ENCODE measurements around the gene KCNH4. TPM values are rescaled to one million over a fixed set of nuclear protein-coding genes. Genes with fewer than 3 reads are reported as not detected.
"Not testable (repeated sequence)": the region's sequence is repeated elsewhere in the genome, so short reads cannot be mapped to it uniquely, and the experiment has no call there.

KCNH4 gene
- total RNA-seq, 1 donor from 2014 or later = under 0.01 TPM

DNA sequence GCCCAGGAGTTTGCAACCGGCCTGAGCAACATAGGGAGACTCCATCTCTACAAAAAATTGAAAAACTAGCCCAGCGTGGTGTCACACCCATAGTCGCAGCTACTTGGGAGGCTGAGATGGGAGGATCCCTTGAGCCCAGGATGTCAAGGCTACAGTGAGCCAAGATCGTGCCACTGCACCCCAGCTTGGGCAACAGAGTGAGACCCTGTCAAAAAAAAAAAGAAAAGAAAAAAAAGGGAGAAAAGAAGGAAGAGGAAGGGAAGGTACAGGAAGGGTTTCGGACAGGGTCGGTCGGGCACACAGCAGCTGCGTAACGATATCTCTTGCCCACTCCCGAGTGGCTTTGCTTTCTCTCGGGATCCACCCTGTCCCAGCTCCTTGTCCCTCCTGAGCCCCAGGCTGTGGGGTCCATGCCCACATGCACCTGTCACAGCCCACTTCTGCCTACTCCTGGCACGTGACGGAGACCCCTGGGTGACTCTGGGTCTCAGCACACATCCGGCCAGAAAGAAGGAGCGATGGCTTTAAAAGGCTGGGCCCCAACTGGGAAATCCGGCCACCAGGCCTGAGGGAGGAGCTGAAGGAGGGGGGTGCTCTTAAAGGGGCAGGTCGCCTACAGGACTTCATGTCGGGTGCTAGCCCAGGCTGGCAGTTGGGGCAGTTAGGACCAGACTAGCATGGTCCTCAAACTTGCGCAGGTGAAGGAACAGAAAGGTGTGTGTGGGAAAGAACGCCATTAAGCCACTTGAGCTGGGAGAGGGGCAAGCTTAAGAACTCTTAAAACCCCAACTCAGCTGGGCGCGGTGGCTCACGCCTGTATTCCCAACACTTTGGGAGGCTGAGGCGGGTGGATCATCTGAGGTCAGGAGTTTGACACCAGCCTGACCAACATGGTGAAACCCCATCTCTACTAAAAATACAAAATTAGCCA lies 13.3 kb upstream of the KCNH4 start, which contains the start of gene GHDC:
Gene GHDC, minus strand, starts transcription at position 526 of the 931 bp plus-strand sequence. CDS start 913 bp downstream, outside the sequence.
- DNase-seq (ENCODE audit: low read depth in 2 of 2) = peak; percentile 75 to 81

GRCh38 chr17:42193216-42193968 lies 12.4 kb upstream of the KCNH4 start:
- no peak for DNase-seq (ENCODE audit: low read depth in 2 of 2)

DNA sequence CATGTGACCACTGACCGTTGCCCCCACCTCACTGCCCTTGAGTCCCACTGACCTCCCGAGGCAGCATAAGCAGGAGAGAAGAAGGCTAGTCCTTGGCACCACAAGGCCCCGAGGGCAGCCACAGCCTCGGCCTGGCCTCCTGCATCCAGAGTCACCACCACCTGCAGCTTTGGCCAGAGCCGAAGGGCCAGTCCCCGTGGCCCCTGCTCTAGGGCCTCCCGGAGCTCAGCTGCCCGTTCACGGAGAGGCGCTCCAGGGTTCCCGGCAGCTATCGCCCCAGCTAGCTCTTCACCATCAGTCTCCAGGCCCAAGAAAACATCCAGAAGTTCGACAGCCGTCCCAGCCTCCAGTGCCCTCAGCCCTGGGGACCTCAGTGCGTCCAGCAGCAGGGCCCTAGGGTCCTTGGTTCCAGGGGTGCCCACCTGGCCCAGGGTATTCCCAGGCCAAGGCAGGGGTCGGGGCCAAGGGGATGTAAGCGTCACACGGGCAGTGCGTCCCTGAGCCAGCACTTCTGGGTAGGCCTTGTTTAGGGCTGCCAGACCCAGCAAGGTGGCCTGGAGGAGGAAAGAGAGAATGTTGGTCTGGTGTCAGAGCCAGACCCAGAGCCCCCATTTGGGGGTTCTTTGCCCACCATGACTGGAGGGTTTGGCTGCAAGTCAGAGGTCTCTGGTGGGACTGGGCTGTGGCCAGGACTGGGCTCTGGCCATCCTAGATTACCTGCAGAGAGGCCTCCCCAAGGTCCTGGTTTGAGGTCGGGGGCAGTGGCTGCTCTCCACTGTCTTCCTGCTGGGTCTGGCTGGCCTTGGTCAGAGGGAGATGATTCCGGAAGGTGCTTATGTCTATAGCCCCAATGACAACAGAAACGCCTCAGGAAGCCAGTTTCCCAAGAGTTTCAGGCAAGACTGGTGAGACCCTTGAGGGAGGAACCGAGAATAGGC lies 11.5 kb upstream of the KCNH4 start:
- DNase-seq (ENCODE audit: low read depth in 2 of 2) = no peak

- no peak for DNase-seq (ENCODE audit: low read depth in 2 of 2)
Measured at GRCh38 chr17:42191275-42191608, 10.3 kb upstream of the KCNH4 start.

GRCh38 chr17:42190491-42191274 lies 9.7 kb upstream of the KCNH4 start:
- no peak for DNase-seq (ENCODE audit: low read depth in 2 of 2)

DNA sequence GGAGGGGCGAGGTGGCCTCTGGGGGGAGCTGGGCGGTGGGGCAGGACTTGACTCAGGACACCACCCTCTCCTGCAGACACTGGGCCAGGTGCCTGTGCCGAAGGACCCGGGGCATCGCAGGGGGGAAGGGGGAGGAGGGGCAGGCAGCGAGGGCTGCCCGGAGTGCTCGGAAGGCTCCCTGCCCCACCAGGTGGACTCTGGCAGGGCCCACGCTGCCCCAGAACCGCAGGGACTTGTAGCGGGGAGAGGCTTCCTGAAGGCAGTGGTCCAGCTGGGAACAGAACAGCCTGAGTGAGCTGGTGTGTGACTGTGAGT lies 8.7 kb upstream of the KCNH4 start:
- no peak for DNase-seq (ENCODE audit: low read depth in 2 of 2)

GRCh38 chr17:42188749-42189650 lies 8.1 kb upstream of the KCNH4 start:
- DNase-seq (ENCODE audit: low read depth in 2 of 2) = no peak

DNA sequence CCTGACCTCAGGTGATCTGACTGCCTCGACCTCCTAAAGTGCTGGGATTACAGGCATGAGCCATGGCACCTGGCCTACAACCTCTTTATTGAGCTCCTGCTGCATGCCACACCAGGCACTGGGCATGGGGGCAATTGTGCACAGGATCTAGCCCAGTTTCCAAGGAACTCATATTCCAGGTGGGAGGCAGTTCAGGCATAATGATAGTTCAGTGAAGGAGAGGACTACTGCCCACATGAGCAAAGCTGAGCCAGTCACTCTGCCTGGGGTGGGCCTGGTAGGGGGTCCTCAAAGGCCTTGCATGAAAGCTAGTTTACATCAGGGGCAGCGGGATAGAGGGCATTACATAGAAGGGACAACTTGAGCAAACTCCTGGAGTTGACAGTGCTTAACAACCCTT lies 6.9 kb upstream of the KCNH4 start:
- no peak for DNase-seq (ENCODE audit: low read depth in 2 of 2)

GRCh38 chr17:42186191-42186590 lies 5.2 kb upstream of the KCNH4 start:
- DNase-seq (ENCODE audit: low read depth in 2 of 2) = not testable (repeated sequence)

GRCh38 chr17:42185621-42185930 lies 4.6 kb upstream of the KCNH4 start:
- no peak for DNase-seq (ENCODE audit: low read depth in 2 of 2)

DNA sequence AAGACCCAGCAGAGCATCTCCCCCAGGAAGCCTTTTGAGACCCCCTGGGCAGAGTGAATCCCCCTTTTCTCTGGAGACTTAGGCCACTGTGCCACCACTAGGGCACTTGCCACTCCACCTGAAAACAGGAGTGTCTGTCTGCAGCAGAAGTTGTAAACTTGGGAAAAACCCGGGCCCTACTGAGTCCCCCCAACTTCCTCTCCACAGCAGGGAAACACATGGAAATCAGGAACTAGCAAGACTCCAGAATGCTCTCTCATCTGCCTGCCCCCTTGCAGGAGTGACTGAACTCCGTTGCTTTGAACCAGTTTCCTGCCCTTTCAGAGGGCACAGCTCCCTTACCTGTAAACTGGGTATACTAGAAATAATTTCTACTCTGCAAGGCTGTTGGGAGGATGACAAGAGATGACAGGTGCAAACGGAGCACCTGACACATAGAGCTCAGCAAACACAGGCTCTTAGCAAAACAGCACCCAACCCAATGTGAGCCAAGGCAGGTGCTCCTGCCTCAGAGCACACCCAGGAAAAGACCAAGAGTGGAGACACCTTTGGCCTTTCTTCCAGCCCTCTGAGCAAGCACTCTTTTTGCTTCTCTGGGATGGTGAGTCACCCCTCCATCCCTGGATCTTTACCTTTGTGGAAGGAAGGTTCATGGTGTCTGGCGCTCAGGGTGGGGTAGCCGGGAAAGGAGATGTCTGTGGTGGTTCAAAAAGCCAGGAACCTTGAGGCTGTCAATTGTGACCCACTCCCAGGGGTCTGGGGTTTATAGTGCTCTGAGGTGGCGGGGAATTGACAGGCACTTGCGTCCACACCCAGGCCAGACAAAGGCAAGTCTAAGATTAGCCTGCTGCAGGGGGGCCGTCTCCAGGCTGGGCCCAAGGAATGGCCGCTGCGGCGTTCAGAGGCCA lies 4.0 kb upstream of the KCNH4 start, which contains the start of gene HCRT:
Gene HCRT, minus strand, starts transcription at position 740 of the 908 bp plus-strand sequence. Its CDS starts 87 bp downstream, at position 653.
- no peak for DNase-seq (ENCODE audit: low read depth in 2 of 2)

DNA sequence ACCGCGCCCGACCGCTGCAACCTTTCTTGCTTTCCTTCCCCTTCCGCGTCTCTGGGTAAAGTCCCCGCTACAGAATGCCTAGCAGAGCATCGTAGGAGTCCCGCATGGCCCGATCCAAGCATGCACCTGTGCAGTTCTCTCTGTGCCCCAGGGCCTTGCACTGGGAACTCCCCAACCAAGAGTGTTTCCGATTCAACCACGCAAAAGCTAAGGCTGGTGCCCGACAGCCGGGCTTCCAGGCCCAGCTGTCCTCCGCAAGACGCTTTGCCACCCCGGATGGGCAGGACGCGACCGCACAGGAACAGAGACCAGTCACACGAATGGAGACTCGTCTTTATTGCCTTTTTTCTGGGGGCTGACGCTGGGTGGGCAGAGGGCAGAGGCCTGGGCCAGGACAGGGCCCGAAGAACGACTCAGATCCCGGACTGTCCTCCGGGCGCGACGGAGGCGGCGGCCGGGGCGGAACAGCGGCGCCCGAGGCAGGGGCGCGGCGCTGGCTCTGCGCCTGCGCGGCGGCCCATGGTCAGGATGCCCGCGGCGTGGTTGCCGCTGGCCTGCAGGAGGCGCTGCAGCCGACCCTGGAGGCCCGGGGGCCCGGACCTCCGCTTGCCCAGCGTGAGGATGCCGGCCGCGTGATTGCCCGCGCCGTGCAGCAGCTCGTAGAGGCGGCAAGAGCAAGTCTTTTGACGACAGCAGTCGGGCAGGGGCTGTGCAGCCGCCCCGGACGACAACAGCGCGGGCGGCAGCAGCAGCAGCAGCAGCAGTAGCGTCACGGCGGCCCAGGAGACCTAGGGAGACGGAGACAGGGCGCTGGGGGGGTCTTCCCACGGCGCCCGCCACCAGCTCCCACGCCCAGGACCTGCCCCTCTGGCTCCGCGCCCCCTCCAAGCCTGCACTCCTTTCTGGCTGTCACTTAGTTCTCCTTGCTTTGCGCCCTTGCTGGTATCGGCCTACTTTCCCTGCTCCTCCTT lies 3.1 kb upstream of the KCNH4 start:
- DNase-seq (ENCODE audit: low read depth in 2 of 2) = peak; percentile 76 to 82

GRCh38 chr17:42182927-42183734 lies 2.2 kb upstream of the KCNH4 start:
- peak; percentile 55 to 67 for DNase-seq (ENCODE audit: low read depth in 2 of 2)

DNA sequence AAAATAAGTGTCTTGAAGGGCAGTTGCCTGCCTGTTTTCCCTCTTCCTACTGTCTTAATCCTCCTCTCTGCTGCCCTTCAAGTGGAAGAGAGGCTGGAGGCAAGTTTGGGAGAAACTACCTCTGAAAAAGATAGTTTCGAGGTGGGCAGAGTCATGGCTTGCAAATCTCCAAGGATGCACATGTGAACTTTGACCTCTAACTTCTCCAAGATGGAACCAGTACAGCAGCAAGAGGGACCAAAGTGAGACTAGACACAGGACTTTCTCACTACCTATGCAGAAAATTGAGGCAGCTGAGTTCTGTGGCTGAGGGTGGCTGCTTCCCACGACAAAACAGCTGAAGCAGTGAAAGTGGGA lies 887 bp upstream of the KCNH4 start:
- no peak for DNase-seq (ENCODE audit: low read depth in 2 of 2)

DNA sequence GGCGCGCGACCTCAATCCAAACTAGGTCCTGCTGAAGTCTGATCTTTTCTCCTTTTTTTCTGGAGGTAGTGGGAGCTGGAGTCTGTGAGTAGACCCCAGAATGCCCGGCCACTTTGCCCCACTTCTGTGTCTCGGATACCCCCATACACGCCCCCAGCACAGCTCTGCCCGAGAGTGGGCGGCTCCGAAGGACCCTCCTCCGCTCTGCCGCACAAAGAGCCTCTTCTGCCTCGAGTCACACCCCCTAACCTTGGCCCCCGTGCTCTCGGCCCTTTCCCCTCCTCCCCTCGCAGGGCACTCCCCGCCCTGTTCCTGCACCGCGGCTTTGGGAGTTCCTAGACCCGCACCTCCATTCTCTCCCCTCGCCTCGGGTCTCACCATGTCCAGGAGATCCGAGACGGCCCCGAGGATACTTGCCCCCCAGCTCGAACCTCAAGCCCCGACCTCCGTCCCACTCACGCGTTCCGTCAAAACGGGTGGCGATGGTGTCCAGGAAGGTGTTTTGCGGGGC lies 476 bp downstream of the KCNH4 start:
- no peak for DNase-seq (ENCODE audit: low read depth in 2 of 2)

DNA sequence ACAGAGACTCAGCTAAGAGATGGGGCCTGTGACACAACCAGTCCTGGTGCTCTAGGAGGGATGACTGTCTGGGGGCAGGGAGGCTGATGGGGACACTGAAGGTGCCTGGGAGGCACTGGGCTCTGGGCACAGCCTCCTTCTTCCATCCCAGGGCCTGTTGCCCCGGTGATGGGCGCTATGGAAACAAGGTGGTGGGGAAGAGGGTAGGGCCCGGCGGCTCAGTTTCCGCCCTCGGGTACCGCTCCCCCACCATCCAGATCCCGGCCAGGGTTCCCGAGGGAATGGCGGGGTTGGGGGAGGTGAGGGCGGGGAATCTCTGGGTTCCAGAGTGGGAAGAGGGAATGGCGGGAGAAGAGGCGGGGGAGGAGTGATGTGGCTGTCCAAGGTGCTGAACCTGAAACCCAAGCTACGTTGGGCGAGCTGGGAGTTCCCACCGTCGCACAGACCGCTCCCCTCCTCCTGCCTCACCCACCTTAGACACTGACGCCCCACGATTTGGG lies 981 bp downstream of the KCNH4 start:
- DNase-seq (ENCODE audit: low read depth in 2 of 2) = peak; percentile 50 to 61

All from lung microvascular endothelial cell (primary cell).